Fibroblast of skin of scalp (primary cell): ENCODE measurements around the gene ERCC1.

ENCODE experiments used
- DNase-seq: peaks from one replicate; pipeline ENCODE4 v3.0.0-alpha.2; 2013

Gene ERCC1

DNA sequence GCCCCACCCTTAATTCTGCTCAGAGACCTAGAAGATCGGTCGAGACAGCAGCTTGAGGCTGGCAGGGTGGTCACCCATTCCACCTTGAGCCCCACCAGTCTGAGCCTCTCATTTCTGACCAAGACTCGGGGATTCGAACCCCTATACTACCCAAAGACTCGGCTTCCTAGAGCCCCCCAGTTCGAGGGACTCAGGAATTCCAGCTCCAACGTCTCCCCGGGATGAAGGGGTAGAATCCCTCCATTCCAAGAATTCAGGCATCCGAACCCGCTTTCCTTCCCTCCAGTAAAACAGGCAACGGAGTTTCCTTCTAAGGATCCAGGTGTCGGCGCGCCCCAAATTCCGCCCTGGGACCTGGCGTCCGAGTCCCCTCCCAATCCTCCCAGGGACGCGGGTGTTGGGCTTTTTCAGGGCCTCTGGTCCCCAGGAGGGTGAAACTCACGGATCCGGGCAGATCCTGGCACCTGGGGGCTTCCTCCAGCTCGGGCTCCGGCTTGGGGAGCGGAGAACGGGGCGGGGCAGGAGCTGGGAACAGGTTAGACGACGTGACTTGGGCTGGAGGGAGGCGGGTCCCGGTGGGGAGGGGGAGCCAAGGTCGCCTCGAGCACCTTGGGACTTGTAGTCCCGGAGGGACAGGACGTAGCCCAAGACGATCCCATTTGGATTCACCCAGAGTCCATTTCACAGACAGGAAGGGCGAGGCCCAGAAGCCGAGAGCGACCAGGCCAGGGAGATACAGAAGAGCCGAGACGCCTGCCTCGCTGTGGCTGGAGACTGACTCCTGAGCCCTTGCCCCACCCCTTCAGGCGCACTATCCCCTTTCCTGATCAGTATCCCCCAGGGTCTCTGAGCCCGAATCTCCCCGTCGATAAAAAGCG lies 18.9 kb downstream of the ERCC1 start, which contains the start of gene PPP1R13L:
PPP1R13L (minus strand) TSS at position 513 of the 878 bp plus-strand sequence. CDS start 6,751 bp downstream, outside the sequence.
- peak; percentile 89 for DNase-seq

DNA sequence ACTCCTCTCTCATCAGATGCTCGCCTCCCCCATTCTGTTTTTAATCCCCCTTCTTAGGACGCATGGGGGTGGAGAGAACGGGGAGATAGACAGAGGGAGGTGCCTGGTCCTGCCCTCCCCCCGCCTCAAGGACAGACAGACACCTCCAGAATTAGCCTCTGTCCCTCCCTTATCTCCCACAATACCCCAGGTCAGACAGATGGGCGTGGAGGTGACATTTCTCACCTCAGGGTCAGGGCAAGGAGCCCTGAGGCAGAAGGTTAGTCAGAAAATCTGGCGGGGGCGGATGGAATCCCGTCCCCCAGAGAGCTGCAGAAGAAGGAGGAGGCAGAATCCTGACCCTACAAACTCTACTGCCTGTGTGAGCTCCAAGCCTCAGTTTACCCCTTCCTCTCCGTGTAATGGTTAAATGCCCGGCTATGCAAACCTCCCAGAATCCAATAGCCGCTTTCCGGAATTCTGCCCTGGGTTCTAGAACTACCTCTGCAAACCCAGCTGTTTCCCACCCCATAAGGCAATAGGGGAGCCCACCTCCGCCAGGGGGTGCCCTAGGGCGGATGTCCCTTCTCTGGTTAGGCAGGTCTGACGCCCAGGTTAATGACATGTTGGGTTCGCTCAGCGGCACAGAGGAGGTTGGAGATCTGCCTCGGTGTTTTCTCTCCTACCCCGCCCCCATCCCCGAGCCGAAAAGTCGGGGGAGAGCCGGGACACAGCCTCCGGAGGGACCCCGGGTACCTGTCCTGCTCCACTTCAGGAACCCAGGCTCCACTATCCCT lies 19.7 kb downstream of the ERCC1 start:
- DNase-seq, result peak; percentile 64

DNA sequence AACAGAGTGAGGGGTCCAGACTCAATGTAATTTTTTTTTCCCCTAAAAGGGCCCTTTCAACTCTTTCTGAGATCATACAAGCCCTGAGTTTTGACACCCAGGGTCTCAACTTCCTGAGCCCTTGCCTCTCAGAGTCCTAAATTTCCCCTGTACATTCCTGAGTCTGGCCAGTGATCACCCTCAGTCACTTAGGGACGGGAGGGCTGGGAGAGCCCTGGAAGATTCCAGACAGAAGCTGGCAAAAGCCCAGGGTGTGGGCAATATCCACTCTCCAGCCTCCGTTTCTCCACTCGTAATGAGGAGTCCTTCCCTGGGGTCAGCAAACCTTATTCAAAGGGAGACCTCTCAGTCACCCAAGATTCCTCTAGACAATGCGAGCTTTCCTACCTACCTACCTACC lies 20.4 kb downstream of the ERCC1 start:
- no peak for DNase-seq

DNA sequence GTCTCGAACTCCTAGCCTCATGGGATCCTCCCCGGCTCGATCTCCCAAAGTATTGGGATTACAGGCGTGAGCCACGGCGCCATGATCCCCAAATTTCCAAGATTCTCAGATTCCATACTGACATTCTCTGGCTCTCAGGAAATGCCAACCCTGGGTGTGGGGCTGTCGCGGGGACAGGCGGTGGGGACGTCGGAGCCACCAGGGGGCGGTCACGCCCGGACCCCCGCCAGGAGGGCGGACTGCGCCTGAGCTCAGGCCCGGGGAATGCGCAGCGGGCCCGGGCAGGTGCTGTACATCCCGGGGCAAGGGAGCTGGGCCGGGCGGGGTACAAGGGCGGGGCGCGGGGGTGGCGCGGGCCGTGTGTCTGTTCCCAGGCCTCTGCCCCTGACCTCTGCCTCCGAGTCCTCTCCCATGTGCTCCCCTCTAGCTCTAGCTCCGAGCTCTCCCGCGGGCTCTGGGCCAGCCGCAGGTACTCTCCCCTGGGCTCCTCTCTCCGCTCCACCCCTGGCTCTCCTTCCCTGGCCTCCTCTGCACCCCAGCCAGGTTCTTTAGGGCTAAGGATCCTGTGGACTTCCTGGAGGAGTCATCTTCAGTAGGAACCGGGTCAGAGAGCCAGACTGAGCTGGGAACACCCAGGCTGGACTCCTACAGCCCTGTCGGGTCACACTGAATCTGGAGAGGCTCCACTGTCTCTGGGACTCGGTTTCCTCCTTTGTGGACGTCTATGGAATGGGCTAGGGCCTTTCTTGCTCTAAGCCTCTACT lies 21.2 kb downstream of the ERCC1 start:
- peak; percentile 81 for DNase-seq

DNA sequence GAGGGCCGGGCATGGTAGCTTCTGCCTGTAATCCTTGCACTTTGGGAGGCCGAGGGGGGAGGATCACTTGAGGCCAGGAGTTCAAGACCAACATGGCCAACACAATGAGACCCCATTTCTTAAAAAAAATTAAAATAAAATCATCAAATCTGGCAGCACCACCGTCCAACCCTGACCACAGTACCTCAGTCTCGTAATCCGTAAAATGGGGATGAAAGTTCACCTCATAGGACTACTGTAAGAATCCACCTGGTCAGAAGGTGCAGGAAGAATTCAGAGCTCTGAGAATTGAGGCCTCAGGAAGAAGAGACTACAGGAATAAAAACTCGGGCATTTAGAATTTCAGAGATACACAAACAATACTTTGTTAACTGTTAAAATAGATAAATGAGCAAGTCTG lies 21.9 kb downstream of the ERCC1 start:
- DNase-seq, result no peak

DNA sequence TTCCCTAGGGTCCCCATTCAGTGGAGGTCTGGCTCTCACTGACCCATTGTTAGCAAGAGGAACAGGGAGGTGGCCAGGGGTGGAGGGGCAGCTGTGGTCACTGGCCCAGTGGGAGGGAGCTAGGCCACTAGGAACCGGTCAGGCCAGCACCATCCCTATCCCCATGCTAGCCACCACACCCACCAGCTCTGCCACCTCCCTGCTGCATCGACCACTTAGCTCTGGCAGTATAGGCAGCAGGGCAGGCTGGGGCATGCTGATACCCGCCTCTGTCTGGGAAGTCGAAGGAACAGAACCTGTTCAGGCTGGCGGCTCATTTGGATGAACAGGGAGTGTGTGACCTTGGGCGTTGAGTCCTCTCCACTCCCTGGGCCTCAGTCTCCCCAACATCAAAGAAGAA lies 23.5 kb downstream of the ERCC1 start:
- DNase-seq, result no peak

DNA sequence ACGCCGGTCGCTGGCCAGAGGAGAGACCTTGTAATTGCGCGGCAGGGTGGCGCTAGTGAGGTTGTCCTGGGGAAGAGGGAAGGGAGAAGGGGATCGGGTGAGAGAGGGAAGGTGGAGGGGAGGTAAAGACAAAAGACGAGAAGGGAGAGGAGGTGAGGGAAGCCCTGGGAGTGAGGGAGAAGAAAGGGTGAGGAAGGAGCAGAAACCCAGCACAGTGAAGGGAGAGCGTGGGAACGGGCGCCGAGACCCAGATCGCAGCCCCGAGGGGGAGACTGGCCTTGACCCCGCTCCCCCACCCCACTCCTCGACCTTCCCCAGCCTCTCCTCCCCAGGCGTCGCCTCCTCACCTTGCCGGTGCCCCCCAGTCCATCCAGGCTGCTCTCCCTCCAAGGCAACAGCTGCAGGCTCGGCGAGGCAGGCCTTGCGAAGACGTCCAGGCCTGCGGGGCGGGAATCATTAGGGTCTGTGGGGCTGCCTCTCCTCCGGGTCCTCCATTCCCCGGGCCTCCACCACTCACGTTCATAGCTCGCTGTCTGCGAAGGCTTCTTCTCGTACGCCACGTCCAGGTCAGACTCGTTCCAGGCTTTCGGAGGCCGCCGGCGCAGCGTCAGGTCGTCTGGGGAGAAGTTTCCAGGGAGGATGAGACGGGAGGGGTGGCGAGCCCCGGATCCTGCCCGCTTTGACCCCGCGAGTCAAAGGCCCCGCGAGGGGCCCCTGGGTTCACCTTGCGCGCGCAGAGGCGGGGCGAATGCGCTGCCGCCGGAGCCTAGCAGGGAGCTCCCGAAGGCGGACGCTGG lies 27.7 kb downstream of the ERCC1 start:
- DNase-seq, result no peak

DNA sequence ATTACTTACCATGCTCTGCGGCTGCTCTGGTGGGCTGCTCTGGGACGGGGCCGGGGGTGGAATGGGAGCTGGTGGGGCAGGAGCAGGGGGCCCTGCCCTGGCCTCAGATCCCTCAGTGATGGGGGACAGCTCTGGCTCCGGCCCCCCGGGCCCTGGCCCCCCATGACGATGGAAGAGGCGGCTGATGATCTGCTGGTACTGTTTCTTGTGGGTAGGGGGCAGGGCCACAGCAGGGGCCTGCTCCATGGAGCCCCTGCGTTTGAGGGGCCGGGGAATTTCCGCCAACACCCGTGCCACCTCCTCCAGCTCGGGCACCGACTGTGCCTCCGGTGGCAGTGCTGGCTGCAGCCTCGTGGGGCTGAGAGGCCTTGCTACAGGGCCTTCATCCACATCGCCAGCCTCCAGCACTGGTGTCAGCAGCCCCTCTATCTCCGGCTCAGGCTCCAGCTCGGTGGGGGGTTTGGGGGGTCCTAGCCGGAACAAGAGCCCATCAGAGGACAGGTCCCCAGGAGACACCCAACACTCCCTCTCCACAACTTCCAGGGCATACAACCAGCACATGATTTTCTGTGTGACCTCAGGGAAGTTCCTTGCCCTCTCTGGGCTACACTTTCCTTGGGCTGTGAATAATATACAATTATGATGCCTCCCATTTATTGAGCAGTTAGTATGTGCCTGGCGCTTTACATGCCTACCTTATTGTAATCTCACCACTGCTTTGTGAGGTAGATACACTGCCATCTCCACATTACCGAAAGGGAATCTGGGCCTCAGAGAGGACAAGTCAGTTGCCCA lies 31.6 kb downstream of the ERCC1 start:
- no peak for DNase-seq

DNA sequence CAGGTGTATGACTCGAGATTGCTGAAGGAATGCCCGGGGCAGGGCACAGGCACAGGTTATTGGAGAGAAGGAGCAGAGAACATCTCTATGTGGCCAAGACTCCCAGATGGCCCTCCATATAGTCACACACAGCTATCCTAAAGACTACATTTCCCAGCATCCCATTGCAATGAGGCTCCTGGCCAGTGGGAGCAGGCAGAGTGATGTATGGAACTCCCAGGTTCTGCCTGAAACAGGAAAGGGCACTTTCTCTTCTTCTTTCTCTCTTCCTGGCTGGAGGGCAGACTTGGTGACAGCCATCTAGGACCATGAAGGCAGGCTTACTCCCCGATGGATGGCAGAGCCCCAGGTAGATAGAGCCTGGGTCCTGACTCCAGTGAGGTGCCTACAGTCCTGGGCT lies 32.4 kb downstream of the ERCC1 start:
- DNase-seq, result no peak

DNA sequence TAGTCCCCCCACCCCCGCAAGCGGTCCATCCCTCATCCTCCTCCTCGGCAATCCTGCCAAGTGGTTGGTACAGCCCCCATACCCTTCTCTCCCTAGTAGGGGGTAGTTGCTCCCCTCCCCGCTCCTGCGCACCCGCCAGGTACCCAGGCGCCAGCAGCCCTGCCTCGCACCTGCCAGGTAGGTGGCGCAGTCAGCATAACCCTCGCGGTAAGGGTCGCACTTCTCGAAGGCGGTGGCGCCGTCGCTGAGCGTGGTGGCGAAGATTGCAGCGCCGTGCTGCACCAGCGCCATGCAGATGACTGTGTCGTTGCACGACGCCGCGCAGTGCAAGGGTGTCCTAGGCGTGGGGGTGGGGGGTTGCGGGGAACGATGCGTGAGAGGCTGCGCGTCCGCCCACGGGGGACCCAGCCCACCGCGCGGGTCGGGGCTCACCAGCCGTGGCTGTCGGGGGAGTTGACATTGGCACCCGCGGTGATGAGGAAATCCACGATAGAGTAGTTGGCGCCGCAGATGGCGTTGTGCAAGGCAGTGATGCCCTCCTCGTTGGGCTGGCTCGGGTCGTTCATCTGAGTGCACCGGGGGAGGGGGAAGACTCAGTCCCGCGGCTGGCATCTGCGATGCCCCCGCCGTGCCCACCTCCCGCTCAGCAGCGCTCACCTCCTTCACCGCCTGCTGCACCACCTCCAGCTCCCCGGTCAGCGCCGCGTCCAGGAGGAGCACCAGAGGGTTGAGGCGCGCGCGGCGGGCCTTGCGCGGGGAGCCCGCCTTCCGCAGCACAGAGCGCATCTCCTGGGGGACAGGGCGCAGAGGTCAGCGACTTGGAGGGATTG lies 38.1 kb downstream of the ERCC1 start:
- no peak for DNase-seq

DNA sequence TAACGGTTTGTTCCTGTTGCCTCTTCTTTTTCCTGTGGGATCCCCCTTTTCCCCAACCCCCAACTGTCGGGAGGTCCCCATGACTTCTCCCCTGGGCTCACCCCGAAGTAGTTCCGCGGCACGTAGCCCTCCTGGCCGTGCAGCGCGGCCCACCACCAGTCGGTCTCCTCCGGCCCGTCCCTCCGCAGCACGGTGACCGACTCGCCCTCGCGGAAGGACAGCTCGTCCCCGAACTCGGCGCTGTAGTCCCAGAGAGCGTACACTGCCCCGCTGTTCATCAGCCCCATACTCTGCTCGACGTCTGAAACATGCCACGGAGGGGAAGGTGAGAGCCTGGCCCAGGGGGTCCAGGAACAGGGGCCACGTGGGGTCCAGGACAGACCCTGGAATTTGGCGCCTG lies 41.3 kb downstream of the ERCC1 start:
- DNase-seq, result no peak

DNA sequence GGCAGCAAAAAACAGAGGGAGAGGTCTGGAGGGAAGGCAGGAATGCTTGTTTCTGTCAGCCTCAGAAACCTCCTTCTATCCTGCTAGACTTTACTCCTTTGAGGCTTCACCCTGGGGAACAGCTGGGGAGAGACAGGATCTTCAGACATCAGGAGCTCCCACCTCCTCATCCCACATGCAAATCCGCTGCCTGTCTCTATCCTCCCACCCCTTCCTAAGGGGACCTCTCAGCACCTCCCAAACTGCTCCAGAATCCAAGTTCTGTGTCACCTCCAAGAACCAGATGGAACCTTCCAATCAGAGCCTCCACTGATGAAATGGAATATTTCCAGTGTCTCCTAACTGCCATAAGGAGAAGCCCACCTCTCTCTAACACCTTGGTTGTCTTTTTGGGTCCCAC lies 43.6 kb downstream of the ERCC1 start:
- no peak for DNase-seq

DNA sequence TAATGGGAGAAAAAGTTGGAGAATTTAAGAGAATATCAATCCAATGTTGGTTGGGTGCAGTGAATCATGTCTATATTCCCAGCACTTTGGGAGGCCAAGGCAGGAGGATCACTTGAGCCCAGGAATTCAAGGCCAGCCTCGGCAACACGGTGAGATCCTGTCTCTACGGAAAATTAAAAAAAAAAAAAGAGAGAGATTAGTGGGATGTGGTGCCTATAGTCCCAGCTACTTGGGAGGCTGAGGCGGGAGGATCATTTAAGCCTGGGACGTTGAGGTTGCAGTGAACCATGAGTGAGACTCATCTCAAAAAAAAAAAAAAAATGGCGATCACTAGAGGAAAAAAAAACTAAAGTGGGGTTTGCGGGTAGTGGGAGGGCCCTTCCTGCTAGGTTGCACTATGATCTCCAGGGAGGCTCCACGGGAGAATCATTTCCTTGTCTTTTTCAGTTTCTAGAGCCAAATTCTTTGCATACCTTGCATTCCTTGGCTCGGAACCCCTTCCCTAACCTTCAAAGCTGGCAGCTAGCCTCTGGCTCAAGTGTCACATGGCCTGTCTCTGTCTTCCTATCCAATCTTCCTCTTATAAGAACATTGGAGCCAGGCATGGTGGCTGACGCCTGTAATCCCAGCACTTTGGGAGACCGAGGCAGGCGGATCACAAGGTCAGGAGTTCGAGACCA lies 47.5 kb downstream of the ERCC1 start:
- DNase-seq, result peak; percentile 100

DNA sequence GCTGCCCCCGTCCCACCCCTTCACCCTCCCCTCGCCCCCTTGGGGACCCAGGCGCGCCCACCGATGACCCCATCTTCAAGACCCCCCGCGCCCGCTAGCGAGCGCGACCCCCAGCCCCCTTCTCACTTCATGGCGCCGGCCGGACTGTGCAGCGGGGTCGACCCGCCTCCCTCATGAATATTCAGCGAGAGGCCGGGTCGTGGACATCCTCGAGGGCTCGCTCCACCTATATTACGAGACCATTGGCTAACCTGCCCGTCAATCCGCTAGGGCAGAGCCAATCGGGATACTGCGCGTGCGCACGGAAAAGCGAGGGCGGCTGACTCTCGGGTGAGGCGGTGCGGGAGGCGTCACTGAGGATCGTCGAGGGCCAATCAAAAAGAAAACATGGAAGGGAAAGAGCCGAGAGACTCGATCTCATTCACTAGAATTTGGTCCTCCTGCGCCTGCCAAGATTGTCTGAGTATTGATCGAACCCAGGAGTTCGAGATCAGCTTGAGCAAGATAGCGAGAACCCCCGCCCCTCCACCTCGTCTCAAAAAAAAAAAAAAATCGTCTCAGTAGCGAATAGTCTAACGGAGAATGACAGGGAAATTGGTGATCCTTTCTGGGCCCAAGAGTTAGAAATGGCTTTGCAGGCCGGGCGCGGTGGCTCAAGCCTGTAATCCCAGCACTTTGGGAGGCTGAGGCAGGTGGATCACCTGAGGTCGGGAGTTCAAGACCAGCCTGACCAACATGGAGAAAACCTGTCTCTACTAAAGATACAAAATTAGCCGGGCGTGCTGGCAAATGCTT lies 53.1 kb downstream of the ERCC1 start, which contains the start of gene ERCC2:
ERCC2 (minus strand) TSS at position 164 of the 795 bp plus-strand sequence; CDS start at position 131, 33 bp downstream.
- DNase-seq, result peak; percentile 100

DNA sequence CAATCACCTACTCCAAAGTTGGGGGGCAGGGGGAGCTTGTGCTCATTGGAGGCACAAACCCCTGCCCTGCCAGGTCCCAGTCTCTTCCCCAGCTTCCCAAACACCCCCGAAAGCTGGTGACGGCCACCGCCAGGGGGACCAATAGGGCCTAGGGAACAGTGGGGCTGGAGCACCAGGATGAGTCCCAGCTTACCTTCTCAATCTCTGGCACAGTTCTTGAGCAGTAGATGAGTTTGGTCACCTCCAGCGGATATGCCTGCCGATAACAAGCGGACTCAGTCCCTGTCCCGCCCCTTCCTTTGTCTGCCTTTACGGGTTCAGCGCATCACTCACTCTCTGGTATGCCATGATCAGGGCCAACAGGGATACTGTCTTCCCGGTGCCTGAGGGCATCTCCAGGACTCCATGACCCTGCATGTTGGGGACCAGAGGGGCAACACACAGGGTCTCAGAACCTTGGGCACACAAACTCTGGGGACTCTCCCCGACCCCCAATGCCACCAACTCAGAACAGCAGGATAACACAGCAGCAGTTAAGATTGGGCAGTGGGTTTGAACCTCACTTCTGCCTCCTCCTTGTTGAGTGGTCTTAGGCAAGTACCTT lies 54.9 kb downstream of the ERCC1 start:
- peak; percentile 14 for DNase-seq

DNA sequence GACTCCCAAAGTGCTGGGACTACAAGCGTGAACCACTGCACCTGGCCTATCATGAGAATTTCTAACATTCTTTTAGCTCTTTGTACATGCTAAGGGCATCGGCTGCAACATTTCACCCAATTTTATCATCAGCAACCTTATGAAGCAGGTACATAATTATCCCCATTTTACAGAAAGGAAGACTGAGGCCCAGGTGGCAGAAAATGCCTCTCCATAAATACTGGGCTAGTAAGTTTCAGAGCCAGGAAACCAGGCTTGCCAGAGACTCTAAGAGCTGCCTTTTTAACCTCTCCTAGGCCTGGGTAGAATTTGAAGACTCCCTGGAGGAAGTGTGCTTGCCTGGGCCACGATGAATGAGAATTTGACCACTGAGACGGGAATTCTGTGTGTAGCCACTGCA lies 55.6 kb downstream of the ERCC1 start:
- DNase-seq, result no peak

DNA sequence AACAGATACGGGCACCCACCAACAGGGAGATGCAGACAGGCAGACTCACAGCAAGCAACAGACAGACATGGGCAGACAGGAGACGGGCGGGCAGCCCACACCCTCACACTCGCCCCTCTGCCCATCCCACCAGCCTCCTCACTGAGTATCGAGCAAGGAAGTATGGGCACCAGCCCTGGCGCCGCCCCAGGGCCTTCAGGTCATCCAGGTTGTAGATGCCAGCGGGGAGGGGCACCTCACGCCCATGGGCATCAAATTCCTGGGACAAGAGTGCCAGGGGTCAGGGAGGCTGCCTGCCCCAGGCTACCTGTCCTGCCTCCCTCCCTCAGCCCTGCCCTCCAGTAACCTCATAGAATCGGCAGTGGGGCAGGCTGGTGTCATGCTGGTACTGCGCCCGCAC lies 59.0 kb downstream of the ERCC1 start:
- no peak for DNase-seq

DNA sequence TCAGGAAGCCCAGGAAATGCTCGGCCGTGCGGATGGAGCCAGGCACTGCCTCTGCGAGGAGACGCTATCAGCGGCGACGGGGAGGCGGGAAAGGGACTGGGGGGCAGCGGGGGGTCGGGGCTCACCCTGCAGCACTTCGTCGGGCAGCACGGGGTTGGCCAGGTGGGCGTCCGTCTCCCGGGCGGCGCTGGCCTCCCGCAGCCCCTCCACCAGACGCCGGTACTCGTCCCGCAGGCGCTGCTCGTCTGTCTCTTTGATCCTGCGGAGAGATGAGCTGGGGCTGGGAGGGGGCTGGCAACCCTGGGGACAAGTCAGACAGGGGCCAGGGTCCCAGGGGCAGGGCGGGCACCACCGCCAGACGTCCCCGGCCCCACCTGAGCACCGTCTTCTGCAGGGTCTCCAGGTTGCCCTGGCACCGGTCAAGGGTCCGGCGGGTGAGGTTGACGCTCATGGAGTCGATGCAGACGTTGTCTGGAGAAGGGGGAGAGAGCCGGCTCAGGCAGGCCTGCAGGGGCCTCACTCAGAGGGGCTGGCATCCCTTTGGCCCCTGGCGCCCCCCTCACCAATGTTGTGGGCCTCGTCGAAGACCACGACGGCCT lies 59.8 kb downstream of the ERCC1 start:
- DNase-seq, result no peak
